Vagina (tissue), 2 donors: ENCODE data around the gene FAF1.

Source experiments
- CTCF ChIP-seq, 3 experiments: fragments of 450-650 bp in 2 of 3; fragments of 200-600 bp in 1 of 3; sonication (generic) in 1 of 3; IDR thresholded peaks; one replicate each; pipeline ENCODE4 v1.5.1; 2017 to 2019; ENCODE audit warnings: antibody characterized with exemption in 3 of 3, mild to moderate bottlenecking in 2 of 3, moderate library complexity in 2 of 3
- POLR2AphosphoS5 ChIP-seq, 2 donors: sonication (generic); formaldehyde crosslinking; IDR thresholded peaks; one replicate each; pipeline ENCODE4 v1.9.0; 2017; ENCODE audit warnings: antibody characterized with exemption in 2 of 2, mild to moderate bottlenecking in 2 of 2, low read depth in 1 of 2; ENCODE audit not compliant: insufficient read depth in 1 of 2

GRCh38 chr1:50416150-50416527 lies 543.9 kb downstream of the FAF1 start:
- TF ChIP-seq POLR2AphosphoS5 (IDR thresholded peaks at IDR 0.05; ENCODE audit: insufficient read depth in 1 of 2, low read depth in 1 of 2): no peak
- no peak for TF ChIP-seq CTCF (IDR thresholded peaks at IDR 0.05)
